ENCODE data around the gene OBSL1.

Gene OBSL1

GRCh38 chr2:219565130-219566080 lies 5.9 kb downstream of the OBSL1 start:
- no peak for FAIRE-seq

GRCh38 chr2:219563271-219563928 lies 7.9 kb downstream of the OBSL1 start:
- FAIRE-seq = no peak

GRCh38 chr2:219562049-219563020 lies 9.0 kb downstream of the OBSL1 start:
- FAIRE-seq = no peak

GRCh38 chr2:219561179-219562048 lies 9.9 kb downstream of the OBSL1 start:
- no peak for FAIRE-seq

GRCh38 chr2:219560893-219561178 lies 10.5 kb downstream of the OBSL1 start:
- no peak for FAIRE-seq

GRCh38 chr2:219560037-219560892 lies 11.1 kb downstream of the OBSL1 start:
- no peak for FAIRE-seq

GRCh38 chr2:219559156-219559915 lies 12.0 kb downstream of the OBSL1 start:
- FAIRE-seq = no peak

- no peak for FAIRE-seq
Measured at GRCh38 chr2:219557791-219558785, 13.3 kb downstream of the OBSL1 start.

GRCh38 chr2:219557320-219557719 lies 14.0 kb downstream of the OBSL1 start:
- FAIRE-seq = no peak

GRCh38 chr2:219556413-219556812 lies 14.9 kb downstream of the OBSL1 start:
- no peak for FAIRE-seq

GRCh38 chr2:219555956-219556355 lies 15.4 kb downstream of the OBSL1 start:
- no peak for FAIRE-seq

- FAIRE-seq = no peak
Measured at GRCh38 chr2:219554350-219554749, 17.0 kb downstream of the OBSL1 start.

- no peak for FAIRE-seq
Measured at GRCh38 chr2:219553463-219553963, 17.8 kb downstream of the OBSL1 start.

GRCh38 chr2:219553168-219553417 lies 18.2 kb downstream of the OBSL1 start:
- FAIRE-seq = no peak

- FAIRE-seq = no peak
Measured at GRCh38 chr2:219552382-219553167, 18.8 kb downstream of the OBSL1 start.

- FAIRE-seq = no peak
Measured at GRCh38 chr2:219551441-219552381, 19.6 kb downstream of the OBSL1 start.

GRCh38 chr2:219549619-219550018 lies 21.7 kb downstream of the OBSL1 start:
- no peak for FAIRE-seq

Measured in islet of Langerhans (tissue), 1 donor.